OCI-LY1 (cell line): Measurements from ENCODE around the gene ZSWIM7.

ENCODE experiments used
- EZH2 ChIP-seq: fragments of 200-600 bp; sonication (generic), shearing (Covaris generic); IDR thresholded peaks from 2 replicates; pipeline ENCODE4 v1.8.0; 2017; ENCODE audit warnings: borderline replicate concordance, mixed run types, mild to moderate bottlenecking, antibody characterized with exemption, low read length, moderate library complexity, mixed read lengths
- TF ChIP-seq, protein P1 (sequence below): fragments of 200-600 bp; sonication (generic), shearing (Covaris generic); IDR thresholded peaks from 2 replicates; pipeline ENCODE4 v1.5.1; 2017; ENCODE audit warnings: mild to moderate bottlenecking, antibody characterized with exemption, low read length, moderate library complexity, mixed read lengths

DNA sequence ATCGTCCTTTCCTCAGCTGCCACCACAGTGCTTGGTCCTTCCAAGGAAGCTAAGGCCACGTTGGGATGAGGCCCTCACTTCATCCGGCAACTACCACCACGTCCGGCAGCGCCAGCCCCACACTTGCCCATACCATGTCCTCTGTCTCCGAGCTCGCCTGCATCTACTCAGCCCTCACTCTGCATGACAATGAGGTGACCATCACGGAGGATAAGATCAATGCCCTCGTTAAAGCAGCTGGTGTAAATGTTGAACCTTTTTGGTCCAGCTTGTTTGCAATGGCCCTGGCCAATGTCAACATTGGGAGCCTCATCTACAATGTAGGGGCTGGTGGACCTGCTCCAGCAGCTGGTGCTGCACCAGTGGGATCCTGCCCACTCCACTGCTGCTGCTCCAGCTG lies 45.0 kb upstream of the ZSWIM7 start:
- TF ChIP-seq EZH2: no peak
- TF ChIP-seq, protein P1, sequence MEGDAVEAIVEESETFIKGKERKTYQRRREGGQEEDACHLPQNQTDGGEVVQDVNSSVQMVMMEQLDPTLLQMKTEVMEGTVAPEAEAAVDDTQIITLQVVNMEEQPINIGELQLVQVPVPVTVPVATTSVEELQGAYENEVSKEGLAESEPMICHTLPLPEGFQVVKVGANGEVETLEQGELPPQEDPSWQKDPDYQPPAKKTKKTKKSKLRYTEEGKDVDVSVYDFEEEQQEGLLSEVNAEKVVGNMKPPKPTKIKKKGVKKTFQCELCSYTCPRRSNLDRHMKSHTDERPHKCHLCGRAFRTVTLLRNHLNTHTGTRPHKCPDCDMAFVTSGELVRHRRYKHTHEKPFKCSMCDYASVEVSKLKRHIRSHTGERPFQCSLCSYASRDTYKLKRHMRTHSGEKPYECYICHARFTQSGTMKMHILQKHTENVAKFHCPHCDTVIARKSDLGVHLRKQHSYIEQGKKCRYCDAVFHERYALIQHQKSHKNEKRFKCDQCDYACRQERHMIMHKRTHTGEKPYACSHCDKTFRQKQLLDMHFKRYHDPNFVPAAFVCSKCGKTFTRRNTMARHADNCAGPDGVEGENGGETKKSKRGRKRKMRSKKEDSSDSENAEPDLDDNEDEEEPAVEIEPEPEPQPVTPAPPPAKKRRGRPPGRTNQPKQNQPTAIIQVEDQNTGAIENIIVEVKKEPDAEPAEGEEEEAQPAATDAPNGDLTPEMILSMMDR: no peak
